OCI-M2 (cell line): ENCODE measurements around the gene PEX26.

ENCODE experiments used
- DNase-seq: peaks from one replicate; lab custom pipeline; 2025; ENCODE audit not compliant: unreplicated experiment; lab: John Stamatoyannopoulos, UW

The PEX26 gene

DNA sequence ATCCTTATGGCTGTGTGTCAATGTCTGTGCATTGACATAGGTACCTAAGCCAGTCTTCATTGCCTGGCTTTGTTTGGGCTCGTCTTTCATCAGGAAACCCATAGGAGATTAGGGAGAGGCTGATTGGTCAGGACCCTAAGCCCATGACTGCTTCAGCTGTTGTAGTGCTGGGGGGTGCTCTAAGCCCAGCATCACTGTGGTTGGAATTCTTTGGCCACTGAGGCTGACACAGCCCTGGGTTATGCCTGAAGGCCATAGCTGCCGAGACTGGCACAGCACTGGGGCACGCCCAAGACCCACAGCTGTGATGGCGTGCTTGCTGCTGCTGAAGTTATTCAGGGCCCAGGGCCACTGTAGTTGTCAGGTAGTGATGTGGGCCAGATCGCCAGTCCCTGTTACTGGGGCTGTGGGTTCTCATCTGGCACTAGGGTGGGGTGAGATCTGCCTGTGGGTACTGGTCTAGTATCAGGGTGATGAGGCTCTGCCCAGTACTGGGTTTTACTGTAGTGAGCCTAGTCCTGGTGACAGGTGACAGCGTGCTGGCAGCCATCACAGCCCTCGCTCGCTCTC, 77.1 kb downstream of the PEX26 start:
- DNase-seq: no peak
